ENCODE results near the gene GNAO1.

The GNAO1 gene

GRCh38 chr16:56191156-56191815 is at the start of gene GNAO1:
Gene GNAO1, plus strand, starts transcription at chr16:56191489. Its CDS starts 747 bp downstream, at chr16:56192236.
- DNase-seq, result peak; percentile 54 to 61

- no peak for DNase-seq
Observed at GRCh38 chr16:56143666-56144065, 47.6 kb upstream of the GNAO1 start.

GRCh38 chr16:56145369-56145768 is 45.9 kb upstream of the GNAO1 start:
- no peak for DNase-seq

GRCh38 chr16:56151621-56152020 is 39.7 kb upstream of the GNAO1 start:
- DNase-seq, result no peak

GRCh38 chr16:56161658-56162057 is 29.6 kb upstream of the GNAO1 start:
- no peak for DNase-seq

- no peak for DNase-seq
Observed at GRCh38 chr16:56163089-56163488, 28.2 kb upstream of the GNAO1 start.

- DNase-seq, result no peak
Observed at GRCh38 chr16:56163938-56164337, 27.4 kb upstream of the GNAO1 start.

- no peak for DNase-seq
Observed at GRCh38 chr16:56164636-56165035, 26.7 kb upstream of the GNAO1 start.

- no peak for DNase-seq
Observed at GRCh38 chr16:56174411-56174810, 16.9 kb upstream of the GNAO1 start.

- DNase-seq, result no peak
Observed at GRCh38 chr16:56181401-56181800, 9.9 kb upstream of the GNAO1 start.

- DNase-seq, result no peak
Observed at GRCh38 chr16:56183266-56183665, 8.0 kb upstream of the GNAO1 start.

- no peak for DNase-seq
Observed at GRCh38 chr16:56190048-56190676, 1.1 kb upstream of the GNAO1 start.

DNA sequence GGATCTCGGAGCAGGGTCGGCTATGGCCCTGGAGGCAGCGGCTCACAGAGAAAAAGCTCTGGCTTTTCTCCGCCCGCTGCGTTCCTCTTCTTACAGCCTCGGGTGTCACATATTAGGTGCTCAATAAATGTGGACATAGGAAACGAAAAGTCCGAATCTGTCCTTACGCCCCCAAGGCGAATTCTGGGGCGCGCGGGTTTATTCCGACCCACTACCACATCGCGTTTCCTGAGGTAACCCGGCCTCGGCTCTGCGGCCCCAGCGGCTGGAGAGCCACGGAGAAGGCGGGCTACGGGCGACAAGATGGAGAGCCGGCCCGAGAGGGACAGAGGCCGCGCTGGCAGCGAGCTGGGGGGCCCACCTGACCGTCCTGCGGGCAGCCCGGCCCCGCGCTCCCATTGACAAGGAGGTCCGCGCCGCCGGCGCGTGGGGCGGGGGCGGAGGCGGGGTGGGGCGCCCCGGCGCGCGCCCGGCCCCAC is 573 bp upstream of the GNAO1 start:
- DNase-seq, result no peak

- DNase-seq, result no peak
Observed at GRCh38 chr16:56191835-56192634, 746 bp downstream of the GNAO1 start.

- no peak for DNase-seq
Observed at GRCh38 chr16:56192635-56192945, 1.3 kb downstream of the GNAO1 start.

DNA sequence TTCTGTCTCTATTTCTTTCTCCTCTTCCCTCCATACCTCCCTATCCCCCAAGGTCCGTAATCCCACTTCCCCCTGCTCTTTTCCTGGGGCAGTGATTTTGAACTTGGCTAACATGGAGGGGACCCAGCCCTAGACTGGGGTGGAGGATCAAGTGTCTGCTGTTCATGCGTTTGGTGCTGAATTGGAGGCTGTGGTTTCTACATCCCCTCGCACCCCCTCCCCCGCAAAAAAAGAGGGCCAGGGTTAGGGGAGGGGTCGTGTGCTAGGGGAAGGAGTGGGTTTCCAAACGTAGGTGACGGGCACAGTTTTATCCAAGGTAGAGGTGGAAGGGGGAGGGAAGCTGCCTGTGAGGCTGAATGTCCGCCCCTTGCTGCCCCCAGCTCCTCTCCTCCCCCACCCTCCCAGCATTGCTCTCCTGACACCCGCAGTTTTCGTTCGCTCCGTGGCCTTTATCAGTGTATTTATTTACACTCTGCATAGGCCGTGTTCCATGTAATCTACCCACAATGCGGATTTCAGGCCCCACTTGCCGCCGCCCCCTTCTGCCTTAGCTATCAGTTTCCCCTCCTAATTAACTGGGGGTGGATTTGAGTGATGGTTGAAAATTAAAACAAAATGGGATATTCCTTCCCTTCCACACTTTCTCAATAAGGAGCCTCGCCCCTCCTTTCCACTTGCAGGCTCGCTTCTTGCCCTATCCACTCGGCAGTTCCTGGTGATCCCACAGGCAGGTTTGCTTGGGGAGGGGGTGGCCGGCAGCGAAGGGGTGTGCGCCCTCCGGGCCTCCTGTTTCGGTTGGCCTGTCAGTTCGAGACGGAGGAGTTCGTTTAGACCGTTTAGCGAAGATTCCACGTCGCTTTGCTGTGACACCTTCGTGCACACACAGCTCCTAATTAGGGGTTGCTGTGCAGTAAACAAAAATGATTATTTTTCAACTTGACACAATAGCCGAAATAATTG is 2.0 kb downstream of the GNAO1 start:
- no peak for DNase-seq

- DNase-seq, result peak; percentile 50 to 71
Observed at GRCh38 chr16:56193951-56194726, 2.9 kb downstream of the GNAO1 start.

DNA sequence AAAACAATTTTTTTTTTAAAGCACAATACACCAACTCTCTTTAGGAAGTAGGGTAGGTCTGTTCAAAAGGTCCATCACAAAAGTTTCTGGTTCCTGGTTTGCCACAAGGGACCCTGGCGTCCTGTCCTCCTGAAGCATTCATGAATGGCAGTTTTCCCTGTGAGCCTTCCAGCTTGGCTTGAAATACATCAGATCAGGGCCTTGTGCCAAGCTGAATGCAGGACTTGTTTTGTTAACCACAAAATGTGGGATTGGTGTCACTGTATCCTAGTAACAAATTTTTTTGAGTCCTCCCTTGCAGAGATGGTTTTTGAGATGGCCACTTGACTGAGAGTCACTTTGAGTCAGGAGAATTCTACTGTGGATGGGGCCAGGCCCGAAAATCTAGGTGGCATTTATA is 3.9 kb downstream of the GNAO1 start:
- DNase-seq, result no peak

DNA sequence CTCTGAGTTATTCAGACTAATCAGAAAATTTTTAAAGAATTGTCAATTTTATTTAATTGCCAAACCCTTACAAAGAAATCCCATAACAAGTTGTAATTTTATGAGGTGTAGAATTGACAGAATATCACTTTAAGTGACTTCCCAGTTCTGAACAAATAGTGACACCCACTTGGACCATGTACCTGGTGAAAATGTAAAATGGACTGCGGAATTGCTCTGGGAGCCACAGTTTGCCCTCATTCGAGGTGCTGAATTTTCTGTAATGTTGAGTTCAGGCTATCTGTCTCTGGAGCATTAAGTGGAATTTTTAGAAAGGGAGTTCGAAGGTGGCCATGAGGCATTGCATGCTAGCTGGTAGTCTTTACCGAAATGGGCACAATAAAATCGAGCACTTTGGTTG is 5.1 kb downstream of the GNAO1 start:
- DNase-seq, result no peak

- no peak for DNase-seq
Observed at GRCh38 chr16:56197192-56197992, 6.1 kb downstream of the GNAO1 start.
